ENCODE results near the gene CFAP97D2.
A peak's percentile ranks its signal among the peaks of the same experiment; 100 is the strongest.
"Not testable (repeated sequence)": the region's sequence is repeated elsewhere in the genome, so short reads cannot be mapped to it uniquely, and the experiment has no call there.

Gene CFAP97D2

DNA sequence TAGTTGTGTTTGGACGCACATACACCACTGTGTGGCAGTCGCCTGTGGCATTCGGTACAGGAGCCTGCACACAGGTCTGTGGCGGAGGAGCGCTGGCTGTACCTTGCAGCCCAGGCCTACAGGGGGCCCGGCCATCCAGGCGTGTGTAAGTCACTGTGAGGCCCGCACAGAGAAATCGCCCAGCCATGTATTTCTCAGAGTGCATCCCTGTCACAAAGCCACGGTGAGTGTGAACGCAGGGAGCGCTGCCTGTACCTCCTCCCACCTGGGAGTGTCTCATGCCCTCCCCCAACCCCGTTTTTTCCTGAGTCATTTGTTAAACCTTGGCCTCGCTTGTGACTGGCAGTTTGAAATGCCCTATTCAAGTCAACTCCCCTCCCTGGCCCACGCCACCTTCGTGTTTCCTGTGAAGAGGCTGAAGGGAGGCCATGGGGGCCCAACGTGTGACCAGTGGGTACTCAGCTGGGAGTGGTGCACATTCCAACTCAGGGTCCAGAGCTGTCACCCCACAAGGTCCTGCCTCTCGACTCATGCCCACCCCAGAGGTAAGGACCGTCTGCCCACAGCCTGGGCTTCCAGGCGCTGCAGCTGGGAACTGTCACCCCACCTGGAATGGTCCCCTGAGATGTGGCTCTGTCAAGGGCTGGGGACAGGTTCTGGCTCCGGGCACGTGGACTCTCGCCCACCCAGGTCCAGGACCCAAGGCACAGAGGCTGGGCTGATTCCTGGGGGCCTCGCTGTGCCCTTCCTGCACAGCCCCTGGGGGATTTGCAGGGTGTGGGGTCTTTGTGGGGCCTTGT lies 35.1 kb upstream of the CFAP97D2 start:
- DNase-seq, result no peak

DNA sequence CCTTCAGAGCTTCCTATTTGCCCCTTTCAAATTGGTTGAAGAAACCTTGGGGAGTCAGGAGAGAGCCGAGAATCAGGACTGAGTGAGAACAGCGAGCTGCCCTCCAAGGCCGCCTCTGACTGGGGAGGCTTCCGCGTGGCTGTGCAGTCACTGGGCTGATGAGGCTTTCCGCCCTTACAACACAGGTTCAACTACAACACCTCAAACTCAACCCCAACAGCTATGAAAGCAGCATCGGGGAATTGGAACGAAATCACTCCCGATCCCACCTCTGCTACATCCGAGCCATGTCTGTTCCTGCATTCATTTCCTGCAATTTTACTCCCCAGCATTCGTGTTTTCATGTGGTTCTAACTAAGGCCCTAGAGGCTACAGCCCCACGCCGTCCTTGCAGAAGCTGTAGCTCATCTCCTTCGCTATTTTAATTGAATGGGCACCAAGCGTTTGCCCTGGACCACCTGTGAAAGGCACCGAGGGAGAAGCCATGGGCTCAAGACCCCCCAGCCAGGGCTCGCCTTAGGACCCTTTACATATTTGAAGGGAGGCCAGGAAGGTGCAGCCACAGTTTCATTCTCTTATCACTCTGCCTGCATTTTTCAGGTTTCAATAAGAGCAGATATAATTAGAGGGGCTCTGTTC lies 34.3 kb upstream of the CFAP97D2 start:
- DNase-seq, result no peak

DNA sequence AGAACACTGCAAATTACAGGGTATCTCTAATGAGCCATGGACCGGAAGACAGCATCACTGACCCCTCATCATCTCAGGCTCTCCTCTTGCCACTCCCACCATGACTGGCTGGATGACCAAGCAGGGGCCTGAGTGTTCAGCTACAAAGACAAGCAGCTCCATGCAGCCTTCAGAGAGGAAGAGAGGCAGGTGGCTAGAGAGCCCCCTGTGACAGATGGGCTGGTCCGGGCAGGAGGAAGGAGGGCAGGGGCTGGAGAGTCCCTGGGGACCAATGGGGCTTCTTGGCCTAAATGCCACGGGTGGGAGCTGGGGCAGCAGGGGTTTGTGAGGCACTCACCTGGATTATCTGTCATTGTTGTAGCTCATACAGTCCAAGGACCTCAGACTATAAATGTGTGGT lies 33.8 kb upstream of the CFAP97D2 start:
- no peak for DNase-seq

DNA sequence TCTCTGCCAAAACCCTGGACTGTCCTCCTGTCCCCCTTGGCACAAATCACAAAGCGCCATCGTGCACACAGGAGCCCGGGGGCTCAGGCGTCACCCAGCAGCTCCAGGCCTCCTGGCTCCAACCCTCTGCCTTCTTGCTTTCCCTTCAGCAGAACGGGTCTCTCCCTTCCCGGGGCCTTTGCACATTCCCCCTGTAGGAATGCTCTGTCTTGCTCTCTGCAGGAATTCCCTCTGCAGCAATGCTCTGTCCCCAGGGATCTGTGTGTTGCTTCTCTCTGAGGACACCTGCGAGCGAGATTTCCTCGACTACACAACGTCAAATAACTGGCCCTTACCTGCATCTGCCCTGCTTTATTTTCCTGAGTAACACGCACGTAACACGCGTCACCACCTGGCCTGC lies 33.3 kb upstream of the CFAP97D2 start:
- DNase-seq, result no peak

DNA sequence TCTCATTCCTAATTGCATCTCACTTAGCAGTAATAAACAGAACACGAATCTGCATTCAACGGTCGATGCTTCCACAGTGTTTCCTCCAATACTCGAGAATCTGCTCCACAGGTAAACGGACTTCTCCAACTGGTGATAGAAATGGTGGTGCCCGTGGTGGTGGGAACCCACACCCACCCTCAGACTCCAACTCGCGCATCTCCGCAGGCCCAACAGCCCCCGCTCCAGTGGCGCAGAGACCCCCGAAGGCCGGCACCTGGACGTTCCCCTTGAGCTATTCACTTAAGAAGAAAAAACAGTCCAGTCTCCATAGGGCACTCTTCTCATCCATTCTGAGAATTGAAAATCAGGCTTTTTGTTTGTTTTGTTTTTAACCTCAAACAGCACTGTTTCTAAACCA lies 32.9 kb upstream of the CFAP97D2 start:
- DNase-seq, result peak in 1 of 3 donors; percentile 17

DNA sequence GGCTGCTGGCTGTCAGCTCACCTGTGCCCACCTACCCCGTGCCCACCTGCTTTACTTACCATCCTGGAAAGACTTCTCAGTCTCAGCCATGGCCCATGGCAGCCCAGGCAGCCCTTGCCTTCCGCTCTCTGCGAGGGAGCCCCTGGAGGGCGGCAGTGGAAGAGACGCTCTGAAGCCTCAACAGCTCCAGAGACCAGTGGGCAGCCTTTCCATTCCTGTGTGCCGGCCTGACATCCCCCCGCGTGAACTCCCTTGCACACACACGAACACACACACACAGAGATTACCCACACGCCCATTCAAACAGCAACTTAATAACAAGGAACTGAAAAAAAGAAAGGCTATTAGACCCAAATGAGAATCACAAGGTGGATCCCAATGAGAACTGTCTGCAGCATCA lies 32.4 kb upstream of the CFAP97D2 start:
- DNase-seq, result peak in 1 of 3 donors; percentile 18

DNA sequence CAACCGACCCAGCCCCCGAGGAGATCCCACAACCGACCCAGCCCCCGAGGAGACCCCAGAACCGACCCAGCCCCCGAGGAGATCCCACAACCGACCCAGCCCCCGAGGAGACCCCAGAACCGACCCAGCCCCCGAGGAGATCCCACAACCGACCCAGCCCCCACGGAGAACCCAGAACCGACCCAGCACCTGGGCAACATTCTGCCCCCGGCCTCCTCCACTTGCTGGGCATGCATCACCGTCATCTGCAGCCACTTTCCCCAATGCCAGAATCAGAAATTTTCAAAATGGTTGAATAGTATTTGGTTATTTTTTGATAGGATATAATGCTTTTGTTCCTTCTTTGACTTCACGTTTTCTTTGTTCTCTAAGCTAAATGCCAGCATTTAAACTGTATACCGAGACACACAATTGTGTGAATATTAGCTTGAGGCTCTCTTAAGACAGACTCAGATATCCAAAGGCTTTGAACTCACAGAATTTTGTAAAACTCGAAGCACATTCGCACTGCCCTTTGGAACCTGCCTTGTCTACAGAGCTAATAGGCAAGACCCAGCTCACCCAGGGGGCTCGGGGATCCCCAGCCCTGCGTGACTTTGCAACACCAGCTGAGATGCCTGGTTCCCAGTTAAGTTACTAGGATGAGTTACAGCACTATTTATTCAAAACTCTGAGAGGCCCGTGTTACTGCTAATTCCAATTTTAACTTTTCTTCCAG lies 31.1 kb upstream of the CFAP97D2 start:
- DNase-seq, result peak in 1 of 3 donors; percentile 21

DNA sequence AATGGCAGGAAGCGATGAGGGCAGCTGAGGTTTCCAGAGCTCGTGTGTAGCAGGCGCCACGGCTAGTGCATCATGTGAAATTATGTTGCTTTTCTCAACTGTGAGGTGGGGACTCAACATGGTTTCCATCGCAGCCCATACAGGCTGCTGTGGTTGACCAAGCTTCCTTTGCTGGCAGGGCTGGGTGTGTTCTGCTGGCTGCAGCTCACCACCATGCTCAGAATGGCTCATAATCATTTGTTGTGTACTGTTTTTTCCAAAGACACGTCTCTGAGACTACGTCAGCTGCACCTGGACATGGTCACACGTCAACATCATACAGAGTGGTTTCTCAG lies 30.6 kb upstream of the CFAP97D2 start:
- peak in 1 of 3 donors; percentile 26 for DNase-seq

DNA sequence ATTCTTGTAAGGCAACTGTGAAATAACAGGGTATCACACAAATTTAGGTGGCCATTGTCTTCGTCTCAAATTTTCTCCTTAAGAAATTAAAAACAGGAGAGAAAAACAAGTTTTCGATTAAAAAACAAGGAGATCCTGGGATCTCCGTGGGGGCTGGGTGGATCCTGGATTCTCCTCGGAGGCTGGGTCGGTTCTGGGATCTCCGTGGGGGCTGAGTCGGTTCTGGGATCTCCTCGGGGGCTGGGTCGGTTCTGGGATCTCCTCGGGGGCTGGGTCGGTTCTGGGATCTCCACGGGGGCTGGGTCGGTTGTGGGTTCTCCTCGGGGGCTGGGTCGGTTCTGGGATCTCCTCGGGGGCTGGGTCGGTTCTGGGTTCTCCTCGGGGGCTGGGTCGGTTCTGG lies 30.2 kb upstream of the CFAP97D2 start:
- DNase-seq, result not testable (repeated sequence)

DNA sequence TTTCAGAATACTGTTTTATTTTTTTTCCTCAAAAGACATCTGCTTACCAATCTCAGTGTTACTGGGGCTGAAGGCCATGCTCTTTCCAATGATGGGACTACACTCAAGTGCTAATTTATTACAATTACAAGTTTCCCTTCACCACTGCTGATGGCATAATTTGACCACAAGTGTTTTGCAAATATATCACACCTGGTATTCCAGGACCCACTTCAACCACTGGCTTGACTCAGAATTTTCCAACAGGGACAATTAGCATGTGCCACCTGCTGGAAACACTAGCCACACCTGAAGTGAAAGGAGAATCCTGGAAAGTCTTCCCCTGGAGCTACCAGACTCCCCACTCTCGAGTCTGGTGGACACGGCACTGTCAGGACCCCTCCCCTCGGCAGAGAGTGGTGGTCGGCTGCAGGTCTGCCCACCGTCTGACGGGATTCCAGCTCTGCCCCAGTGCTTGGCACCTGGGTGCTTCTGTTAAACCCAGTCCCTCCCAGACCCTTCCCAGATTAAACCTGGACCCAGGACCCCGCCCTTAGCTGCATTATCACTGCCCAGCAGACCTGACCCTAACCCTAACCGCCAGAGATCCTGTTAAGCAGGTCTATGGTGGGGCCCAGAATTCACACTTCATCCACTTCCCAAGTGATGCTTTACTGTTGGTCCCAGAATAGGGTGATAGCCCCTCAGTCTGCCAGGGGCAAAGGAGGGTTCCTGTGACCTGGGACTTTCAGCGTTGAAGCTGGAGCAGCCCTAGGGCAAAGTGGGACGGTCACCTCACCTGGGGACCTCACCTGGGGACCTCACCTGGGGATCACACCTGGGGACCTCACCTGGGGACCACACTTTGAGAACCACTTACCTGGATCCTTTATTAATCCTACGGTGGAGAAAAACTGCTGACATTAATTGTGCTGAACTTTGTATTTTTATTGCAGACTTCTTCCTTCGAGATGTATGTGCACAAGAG lies 29.0 kb upstream of the CFAP97D2 start:
- DNase-seq, result peak in 1 of 3 donors; percentile 15

DNA sequence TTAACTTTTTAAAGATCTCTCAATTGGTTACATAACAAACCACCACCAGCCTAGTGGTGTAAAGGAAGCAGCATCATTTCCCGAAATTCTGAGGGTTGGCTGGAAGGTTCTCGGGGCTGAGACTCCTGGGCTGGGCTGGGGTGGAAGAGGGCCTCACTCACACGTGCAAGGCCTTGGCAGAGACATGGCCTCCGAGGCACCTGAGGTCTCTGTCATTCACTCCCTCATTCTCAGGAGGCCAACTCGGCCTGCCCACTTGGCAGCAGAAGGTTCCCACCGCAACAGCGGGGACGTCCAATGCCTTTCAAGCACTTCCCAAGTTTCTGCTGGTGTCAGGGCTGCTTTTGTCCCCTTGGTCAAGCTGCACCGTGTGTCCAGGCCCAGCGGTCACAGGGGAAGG lies 28.0 kb upstream of the CFAP97D2 start:
- DNase-seq, result peak in 2 of 3 donors; percentile 21 to 32

DNA sequence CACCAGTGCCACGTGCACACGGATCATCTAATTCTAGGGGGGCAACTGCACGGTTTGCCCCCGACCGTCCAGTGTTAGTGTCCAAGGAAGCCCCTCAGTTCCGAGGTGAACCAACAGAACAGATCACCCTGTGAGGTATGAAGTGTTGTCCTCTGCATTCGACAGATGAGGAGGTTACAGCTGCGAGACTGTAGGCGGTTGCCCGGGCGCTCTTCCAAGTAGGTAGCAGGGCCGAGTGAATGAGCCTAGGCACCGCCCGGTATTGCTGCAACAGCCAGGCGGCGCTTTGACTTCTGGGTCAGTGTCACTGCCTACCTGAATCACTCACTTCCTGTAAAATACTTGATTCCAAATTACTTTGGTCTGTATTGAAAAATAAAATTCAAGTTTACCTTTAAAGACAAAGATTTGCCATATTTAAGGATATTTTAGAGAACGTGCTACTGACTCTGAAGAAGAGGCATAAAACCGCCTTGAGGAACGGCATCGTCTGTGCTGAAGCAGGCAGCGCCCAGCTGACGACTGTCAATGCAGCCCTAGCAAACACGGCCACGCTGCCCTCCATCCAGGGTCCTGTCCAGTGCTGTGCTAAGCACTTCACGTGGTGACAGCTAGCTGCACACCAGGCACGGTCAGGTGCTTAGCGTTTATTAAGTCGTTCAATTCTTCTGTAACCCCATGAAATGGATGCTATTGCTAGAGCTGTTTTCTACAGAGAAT lies 27.3 kb upstream of the CFAP97D2 start:
- peak; percentile 41 to 68 (median 57) for DNase-seq

DNA sequence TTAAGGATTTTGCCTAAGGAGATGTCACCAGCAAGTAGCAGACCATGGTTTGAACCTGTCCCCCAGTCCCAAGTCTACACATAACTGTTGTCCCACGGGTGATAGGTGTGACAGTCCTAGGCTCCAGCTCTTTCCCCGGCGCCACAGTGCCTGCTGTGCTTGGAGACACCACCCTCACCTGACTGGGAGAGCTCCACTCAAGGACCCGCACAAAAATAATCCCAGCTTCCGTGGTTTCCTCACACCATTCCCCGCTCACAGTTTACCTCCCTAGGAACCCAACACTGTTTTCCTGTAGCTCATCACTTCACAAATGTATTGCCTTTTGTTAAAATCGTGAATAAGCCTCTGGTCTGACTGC lies 26.8 kb upstream of the CFAP97D2 start:
- no peak for DNase-seq

DNA sequence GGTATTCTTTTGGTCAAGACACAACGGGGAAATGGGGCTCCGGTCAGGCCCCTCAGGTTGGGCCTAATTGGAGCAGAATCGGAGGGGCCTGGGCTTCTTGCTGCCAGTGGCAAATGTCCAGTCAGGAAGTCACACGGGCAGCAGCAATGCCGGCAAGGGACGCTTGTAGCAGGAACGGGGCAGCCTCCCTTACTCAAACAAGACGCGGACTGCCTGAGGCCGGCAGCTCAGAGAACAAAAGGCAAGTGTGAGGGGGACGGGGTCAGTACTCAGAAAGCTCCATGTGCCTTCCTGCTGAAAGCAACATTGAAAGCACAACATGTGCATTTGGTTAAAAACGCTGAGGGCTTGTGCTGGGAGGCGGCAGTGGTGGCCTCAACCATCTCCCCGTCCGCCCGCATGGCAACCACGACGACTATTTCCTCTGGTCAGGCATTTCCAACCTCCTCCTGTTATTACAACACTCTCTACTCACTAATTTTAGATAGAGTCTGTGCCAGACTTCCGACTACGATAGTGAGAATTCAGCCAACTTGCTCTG lies 26.2 kb upstream of the CFAP97D2 start:
- peak in 2 of 3 donors; percentile 46 to 56 for DNase-seq

DNA sequence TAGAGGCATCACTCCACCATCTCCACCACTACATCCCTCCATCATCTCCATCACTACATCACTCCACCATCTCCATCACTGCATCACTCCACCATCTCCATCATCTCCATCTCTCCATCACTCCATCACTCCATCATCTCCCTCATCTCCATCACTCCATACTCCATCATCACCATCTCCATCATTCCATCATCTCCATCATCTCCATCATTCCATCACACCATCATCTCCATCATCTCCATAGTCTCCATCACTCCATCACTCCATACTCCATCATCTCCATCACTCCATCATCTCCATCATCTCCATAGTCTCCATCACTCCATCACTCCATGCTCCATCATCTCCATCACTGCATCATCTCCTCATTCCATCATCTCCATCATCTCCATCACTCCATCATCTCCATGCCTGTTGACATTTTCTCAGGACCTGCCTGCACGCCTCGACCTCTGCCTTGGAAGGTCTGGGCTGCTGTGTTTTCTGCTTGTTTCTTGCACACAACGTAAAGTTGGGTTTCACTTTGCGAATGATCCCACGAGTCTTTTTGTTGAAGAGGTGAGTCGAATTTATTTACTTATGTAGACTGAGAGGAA lies 25.5 kb upstream of the CFAP97D2 start:
- no peak for DNase-seq

DNA sequence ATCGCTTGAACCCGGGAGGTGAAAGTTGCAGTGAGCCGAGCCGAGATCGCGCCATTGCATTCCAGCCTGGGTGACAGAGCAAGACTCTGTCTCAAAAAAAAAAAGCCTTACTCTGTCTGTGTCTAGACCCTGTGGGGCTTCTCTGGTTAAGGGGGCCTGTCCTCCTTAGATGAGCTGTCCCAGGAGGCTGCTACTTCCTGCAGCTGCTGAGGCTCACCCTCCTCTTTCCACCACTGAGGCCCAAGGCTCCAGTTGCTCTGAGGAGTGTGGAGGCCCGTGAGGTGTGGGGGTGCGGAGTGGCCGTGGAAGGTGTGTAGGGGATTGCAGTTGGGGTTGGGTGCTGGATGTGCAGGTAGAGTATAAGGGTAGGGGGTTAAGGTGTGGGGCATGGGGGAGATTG lies 24.6 kb upstream of the CFAP97D2 start:
- no peak for DNase-seq

DNA sequence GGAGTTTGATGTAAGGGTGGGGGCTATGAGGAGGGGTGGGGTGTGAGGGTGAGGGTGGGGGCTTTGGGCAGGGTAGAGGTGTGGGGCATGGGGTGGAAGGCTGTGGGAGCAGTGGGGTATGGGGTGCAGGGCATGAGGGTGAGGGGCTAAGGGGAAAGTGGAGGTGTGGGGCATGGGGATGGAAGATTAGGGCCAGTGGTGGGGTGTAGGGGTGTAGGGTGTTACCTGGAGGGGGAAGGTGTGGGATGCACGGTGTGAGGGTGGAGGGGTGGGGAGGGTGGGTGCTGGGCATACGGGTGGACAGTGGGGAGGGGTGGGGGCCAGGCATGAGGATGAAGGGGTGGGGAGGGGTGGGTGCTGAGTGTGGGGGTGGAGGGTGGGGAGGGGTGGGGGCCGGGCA lies 23.7 kb upstream of the CFAP97D2 start:
- no peak for DNase-seq

DNA sequence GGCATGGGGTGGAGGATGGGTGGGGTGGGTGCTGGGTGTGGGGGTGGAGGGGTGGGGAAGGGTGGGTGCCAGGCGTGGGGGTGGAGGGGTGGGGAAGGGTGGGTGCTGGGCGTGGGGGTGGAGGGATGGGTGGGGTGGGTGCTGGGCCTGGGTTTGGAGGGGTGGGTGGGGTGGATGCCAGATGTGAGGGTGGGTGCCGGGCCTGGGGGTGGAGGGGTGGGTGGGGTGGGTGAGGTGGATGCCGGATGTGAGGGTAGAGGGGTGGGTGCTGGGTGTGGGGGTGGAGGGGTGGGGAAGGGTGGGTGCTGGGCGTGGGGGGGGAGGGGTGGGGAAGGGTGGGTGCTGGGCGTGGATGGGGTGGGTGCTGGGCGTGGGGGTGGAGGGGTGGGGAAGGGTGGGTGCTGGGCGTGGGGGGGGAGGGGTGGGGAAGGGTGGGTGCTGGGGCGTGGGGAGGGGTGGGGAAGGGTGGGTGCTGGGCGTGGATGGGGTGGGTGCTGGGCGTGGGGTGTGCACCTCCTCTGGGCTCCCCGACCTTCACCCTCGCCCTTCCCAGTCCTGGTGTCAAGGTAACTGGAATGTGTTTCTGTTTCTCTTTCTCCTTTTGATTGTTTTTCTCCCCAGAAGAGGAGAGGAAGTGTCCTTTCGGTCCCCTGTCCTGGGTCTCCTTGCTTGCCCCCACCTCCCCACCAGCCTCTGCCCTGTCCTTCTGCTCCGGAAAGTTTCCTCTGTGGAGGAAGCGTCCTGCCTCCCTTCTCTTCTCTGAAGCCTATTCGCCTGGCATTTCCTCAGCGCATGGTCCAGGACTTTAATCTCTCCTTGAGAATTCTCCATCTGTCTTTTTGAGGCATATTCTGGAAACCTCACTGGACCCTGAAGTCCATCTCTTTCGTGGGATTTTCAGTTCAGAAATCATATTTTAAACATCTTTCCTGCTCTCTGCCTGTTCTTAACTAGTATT lies 22.9 kb upstream of the CFAP97D2 start:
- no peak for DNase-seq

DNA sequence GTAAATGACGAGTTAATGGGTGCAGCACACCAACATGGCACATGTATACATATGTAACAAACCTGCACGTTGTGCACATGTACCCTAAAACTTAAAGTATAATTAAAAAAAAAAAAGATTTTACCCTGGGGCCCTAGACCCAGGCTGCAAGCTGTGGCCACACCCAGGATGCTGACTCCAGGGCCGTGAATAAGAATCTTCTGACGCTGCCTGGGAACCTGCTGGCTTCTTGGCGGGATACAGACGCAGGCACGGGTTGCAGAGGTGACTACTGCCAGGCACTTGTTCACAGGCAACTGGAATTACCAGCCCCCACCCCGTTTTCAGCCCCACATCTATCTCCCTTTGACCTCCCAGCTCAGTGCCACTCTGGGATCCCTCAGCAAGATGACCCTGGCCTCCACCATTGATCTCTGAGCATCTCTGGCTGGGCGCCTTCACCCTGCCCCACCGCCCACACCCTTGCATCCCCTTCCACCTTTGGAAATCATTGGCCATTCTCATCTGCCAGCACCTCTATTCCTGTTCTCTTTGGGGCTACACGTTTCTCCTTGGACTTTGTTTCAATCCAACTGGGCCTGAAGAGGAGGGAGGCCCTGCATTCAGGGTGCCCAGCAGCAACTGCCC lies 21.1 kb upstream of the CFAP97D2 start:
- DNase-seq, result no peak
